SK-N-SH treated with all-trans-retinoic acid at 6 μM for 48 hours (cell line): ENCODE results near the gene NAGPA.

Experiments
- ATAC-seq: fragments of 200-7000 bp; cut with Tn5 transposase; 3 replicates; pipeline ENCODE4 v1.9.1; 2020; ENCODE audit warnings: mild to moderate bottlenecking, moderate library complexity
- ARNTL ChIP-seq: fragments of 450-650 bp; formaldehyde crosslinking; IDR thresholded peaks from 2 replicates; pipeline ENCODE4 v1.5.0; 2020; ENCODE audit warnings: low read depth, mild to moderate bottlenecking, moderate library complexity, borderline replicate concordance
- BACH2 ChIP-seq: fragments of 250-450 bp; sonication (Bioruptor Pico); IDR thresholded peaks from 2 replicates; pipeline ENCODE4 v1.9.0; 2021; ENCODE audit warnings: mild to moderate bottlenecking, borderline replicate concordance
- CSDC2 ChIP-seq: fragments of 250-450 bp; sonication (Bioruptor Pico); IDR thresholded peaks from 2 replicates; pipeline ENCODE4 v1.5.0; 2020; ENCODE audit warnings: mild to moderate bottlenecking, moderate library complexity
- ESRRG ChIP-seq: fragments of 250-450 bp; sonication (Bioruptor Pico); IDR thresholded peaks from 2 replicates; pipeline ENCODE4 v1.6.1; 2021; ENCODE audit warnings: mild to moderate bottlenecking
- GLIS3 ChIP-seq: fragments of 250-450 bp; sonication (Bioruptor Pico); IDR thresholded peaks from 2 replicates; pipeline ENCODE4 v1.5.0; 2020; ENCODE audit warnings: mild to moderate bottlenecking, moderate library complexity
- OSR1 ChIP-seq: fragments of 250-450 bp; sonication (Bioruptor Pico); IDR thresholded peaks from 2 replicates; pipeline ENCODE4 v1.8.0; 2022; ENCODE audit warnings: moderate library complexity, mild to moderate bottlenecking, inconsistent platforms
- SNAI2 ChIP-seq: fragments of 250-450 bp; sonication (Bioruptor Pico); IDR thresholded peaks from 2 replicates; pipeline ENCODE4 v1.5.0; 2020; ENCODE audit warnings: mild to moderate bottlenecking, moderate library complexity
- TOX ChIP-seq: fragments of 250-450 bp; sonication (Bioruptor Pico); IDR thresholded peaks from 2 replicates; pipeline ENCODE4 v1.8.0; 2021; ENCODE audit warnings: mild to moderate bottlenecking, moderate library complexity, borderline replicate concordance
- ZFP3 ChIP-seq: fragments of 250-450 bp; sonication (Bioruptor Pico); IDR thresholded peaks from 2 replicates; pipeline ENCODE4 v1.5.0; 2020; ENCODE audit warnings: mild to moderate bottlenecking, moderate library complexity
- ZFP30 ChIP-seq: fragments of 450-650 bp; formaldehyde crosslinking; IDR thresholded peaks from 2 replicates; pipeline ENCODE4 v1.5.0; 2022; ENCODE audit warnings: mild to moderate bottlenecking, moderate library complexity
- ZNF565 ChIP-seq: fragments of 450-650 bp; formaldehyde crosslinking; conservative IDR thresholded peaks from 2 replicates; pipeline ENCODE4 v1.5.0; 2020; ENCODE audit warnings: low read depth, mild to moderate bottlenecking, moderate library complexity
- ZNF70 ChIP-seq: fragments of 450-650 bp; formaldehyde crosslinking; IDR thresholded peaks from 2 replicates; pipeline ENCODE4 v1.5.0; 2020; ENCODE audit warnings: mild to moderate bottlenecking, moderate library complexity
- ZNF8 ChIP-seq: fragments of 450-650 bp; formaldehyde crosslinking; IDR thresholded peaks from 2 replicates; pipeline ENCODE4 v1.5.0; 2020; ENCODE audit warnings: mild to moderate bottlenecking, moderate library complexity
- TF ChIP-seq, protein P1 (sequence below): fragments of 250-450 bp; sonication (Bioruptor Pico); IDR thresholded peaks from 2 replicates; pipeline ENCODE4 v1.5.1; 2020; ENCODE audit warnings: low read depth, mild to moderate bottlenecking, moderate library complexity
- TF ChIP-seq, protein P2 (sequence below): fragments of 250-450 bp; sonication (Bioruptor Pico); IDR thresholded peaks from 2 replicates; pipeline ENCODE4 v1.8.0; 2020; ENCODE audit warnings: mild to moderate bottlenecking, moderate library complexity, borderline replicate concordance
- TF ChIP-seq, protein P3 (sequence below): fragments of 250-450 bp; sonication (Bioruptor Pico); IDR thresholded peaks from 2 replicates; pipeline ENCODE4 v1.5.0; 2020; ENCODE audit warnings: mild to moderate bottlenecking, moderate library complexity
- TF ChIP-seq, protein P4 (sequence below): fragments of 250-450 bp; sonication (Bioruptor Pico); IDR thresholded peaks from 2 replicates; pipeline ENCODE4 v1.8.0; 2021; ENCODE audit warnings: low read depth, mild to moderate bottlenecking, moderate library complexity, borderline replicate concordance
- TF ChIP-seq, protein P5 (sequence below): fragments of 250-450 bp; sonication (Bioruptor Pico); IDR thresholded peaks from 2 replicates; pipeline ENCODE4 v1.5.1; 2021; ENCODE audit warnings: mild to moderate bottlenecking, moderate library complexity

The NAGPA gene

DNA sequence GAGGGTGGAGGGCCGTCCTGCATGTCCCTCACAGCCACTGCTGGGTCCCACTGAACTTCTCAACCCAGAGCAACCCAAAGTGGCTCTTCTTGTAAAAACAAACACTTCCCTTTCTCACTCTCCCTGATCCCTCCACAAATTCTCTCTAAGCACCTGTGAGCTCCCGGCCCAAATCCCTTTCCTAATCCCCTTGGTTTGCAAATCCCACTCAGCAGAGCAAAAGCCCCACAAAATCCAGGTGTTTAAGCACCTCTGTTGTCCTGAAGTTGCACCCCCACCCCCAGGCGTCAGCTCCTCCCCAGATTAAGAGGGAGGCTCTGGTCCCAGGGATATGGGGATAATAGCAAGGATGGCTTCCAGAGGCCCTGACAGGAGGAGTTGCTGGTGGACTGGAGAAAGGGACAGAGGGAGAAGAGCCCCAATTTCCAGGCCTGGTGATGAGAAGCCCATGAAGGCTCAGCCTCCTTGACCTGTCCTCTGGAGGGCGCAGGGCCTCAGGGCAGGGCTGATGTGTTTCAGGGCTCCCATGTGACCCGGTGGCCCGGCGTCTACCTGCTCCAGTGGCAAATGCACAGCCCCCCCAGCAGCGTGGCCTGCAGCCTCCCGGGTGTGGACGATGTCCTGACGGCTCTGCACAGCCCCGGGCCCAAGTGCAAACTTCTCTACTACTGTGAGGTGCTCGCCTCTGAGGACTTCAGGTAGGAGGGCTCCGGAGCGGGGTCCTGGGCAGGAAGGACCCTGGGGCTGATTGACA, 23.0 kb downstream of the NAGPA start:
- TF ChIP-seq, protein P1, sequence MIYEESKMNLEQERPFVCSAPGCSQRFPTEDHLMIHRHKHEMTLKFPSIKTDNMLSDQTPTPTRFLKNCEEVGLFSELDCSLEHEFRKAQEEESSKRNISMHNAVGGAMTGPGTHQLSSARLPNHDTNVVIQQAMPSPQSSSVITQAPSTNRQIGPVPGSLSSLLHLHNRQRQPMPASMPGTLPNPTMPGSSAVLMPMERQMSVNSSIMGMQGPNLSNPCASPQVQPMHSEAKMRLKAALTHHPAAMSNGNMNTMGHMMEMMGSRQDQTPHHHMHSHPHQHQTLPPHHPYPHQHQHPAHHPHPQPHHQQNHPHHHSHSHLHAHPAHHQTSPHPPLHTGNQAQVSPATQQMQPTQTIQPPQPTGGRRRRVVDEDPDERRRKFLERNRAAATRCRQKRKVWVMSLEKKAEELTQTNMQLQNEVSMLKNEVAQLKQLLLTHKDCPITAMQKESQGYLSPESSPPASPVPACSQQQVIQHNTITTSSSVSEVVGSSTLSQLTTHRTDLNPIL, result no peak
- TF ChIP-seq ESRRG (CRISPR knock-in tag) (no peak), ZNF565 (CRISPR knock-in tag) (no peak), ZFP30 (CRISPR knock-in tag) (no peak), GLIS3 (CRISPR knock-in tag) (no peak)
- ATAC-seq, result peak; percentile 16; the same call in 1 of the 3 replicates

DNA sequence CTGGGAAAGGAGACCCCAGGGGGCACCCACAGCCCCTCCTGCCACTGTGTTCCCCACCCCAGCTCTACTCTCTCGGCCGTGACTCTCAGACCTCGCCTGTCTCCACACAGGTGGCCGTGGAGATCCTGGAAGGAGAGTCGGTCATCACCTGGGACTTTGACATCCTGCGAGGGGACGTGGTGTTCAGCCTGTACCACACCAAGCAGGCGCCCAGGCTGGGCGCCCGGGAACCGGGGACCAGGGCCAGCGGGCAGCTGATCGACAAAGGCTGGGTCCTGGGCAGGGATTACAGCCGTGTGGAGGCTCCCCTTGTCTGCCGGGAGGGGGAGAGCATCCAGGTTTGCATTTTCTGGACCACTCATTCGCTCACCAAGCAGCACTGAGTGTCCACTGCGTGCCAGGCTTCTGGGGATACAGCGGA, 25.4 kb downstream of the NAGPA start:
- TF ChIP-seq GLIS3 (CRISPR knock-in tag) (no peak), TOX (CRISPR knock-in tag) (no peak)
- TF ChIP-seq, protein P1, result no peak
- TF ChIP-seq, all 23 proteins: peak for 0
- ATAC-seq, result no peak; the same call in 1 of the 3 replicates

DNA sequence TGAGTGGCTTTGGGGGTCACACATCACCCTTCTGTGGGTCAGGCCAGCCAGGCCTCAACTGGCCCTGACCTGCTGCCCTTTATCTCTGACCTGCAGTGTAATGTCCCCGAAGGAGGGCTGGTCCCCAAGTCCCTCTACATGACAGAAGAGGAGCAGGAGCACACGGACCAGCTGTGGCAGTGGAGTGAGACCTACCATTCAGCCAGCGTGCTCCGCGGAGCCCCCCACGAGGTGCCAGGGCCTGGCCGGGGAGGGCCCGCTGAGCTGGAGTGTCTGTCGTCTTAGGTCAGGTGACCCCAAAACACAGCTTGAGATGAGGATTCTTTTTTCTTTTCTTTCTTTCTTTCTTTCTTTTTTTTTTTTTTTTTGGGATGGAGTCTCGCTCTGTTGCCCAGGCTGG, 26.5 kb downstream of the NAGPA start:
- TF ChIP-seq ARNTL (CRISPR knock-in tag) (no peak), ZNF8 (CRISPR knock-in tag) (no peak), CSDC2 (CRISPR knock-in tag) (no peak), OSR1 (CRISPR knock-in tag) (no peak), ZNF70 (no peak), ZFP3 (no peak), TOX (CRISPR knock-in tag) (no peak), BACH2 (CRISPR knock-in tag) (no peak), ESRRG (CRISPR knock-in tag) (no peak), SNAI2 (no peak), ZFP30 (CRISPR knock-in tag) (no peak)
- TF ChIP-seq, protein P2, sequence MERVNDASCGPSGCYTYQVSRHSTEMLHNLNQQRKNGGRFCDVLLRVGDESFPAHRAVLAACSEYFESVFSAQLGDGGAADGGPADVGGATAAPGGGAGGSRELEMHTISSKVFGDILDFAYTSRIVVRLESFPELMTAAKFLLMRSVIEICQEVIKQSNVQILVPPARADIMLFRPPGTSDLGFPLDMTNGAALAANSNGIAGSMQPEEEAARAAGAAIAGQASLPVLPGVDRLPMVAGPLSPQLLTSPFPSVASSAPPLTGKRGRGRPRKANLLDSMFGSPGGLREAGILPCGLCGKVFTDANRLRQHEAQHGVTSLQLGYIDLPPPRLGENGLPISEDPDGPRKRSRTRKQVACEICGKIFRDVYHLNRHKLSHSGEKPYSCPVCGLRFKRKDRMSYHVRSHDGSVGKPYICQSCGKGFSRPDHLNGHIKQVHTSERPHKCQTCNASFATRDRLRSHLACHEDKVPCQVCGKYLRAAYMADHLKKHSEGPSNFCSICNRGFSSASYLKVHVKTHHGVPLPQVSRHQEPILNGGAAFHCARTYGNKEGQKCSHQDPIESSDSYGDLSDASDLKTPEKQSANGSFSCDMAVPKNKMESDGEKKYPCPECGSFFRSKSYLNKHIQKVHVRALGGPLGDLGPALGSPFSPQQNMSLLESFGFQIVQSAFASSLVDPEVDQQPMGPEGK (CRISPR knock-in tag), result no peak
- TF ChIP-seq, protein P3, sequence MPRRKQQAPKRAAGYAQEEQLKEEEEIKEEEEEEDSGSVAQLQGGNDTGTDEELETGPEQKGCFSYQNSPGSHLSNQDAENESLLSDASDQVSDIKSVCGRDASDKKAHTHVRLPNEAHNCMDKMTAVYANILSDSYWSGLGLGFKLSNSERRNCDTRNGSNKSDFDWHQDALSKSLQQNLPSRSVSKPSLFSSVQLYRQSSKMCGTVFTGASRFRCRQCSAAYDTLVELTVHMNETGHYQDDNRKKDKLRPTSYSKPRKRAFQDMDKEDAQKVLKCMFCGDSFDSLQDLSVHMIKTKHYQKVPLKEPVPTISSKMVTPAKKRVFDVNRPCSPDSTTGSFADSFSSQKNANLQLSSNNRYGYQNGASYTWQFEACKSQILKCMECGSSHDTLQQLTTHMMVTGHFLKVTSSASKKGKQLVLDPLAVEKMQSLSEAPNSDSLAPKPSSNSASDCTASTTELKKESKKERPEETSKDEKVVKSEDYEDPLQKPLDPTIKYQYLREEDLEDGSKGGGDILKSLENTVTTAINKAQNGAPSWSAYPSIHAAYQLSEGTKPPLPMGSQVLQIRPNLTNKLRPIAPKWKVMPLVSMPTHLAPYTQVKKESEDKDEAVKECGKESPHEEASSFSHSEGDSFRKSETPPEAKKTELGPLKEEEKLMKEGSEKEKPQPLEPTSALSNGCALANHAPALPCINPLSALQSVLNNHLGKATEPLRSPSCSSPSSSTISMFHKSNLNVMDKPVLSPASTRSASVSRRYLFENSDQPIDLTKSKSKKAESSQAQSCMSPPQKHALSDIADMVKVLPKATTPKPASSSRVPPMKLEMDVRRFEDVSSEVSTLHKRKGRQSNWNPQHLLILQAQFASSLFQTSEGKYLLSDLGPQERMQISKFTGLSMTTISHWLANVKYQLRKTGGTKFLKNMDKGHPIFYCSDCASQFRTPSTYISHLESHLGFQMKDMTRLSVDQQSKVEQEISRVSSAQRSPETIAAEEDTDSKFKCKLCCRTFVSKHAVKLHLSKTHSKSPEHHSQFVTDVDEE (CRISPR knock-in tag), result no peak
- TF ChIP-seq, protein P4, sequence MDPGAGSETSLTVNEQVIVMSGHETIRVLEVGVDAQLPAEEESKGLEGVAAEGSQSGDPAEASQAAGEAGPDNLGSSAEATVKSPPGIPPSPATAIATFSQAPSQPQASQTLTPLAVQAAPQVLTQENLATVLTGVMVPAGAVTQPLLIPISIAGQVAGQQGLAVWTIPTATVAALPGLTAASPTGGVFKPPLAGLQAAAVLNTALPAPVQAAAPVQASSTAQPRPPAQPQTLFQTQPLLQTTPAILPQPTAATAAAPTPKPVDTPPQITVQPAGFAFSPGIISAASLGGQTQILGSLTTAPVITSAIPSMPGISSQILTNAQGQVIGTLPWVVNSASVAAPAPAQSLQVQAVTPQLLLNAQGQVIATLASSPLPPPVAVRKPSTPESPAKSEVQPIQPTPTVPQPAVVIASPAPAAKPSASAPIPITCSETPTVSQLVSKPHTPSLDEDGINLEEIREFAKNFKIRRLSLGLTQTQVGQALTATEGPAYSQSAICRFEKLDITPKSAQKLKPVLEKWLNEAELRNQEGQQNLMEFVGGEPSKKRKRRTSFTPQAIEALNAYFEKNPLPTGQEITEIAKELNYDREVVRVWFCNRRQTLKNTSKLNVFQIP (CRISPR knock-in tag), result no peak
- TF ChIP-seq, protein P1, result no peak
- TF ChIP-seq, protein P5, sequence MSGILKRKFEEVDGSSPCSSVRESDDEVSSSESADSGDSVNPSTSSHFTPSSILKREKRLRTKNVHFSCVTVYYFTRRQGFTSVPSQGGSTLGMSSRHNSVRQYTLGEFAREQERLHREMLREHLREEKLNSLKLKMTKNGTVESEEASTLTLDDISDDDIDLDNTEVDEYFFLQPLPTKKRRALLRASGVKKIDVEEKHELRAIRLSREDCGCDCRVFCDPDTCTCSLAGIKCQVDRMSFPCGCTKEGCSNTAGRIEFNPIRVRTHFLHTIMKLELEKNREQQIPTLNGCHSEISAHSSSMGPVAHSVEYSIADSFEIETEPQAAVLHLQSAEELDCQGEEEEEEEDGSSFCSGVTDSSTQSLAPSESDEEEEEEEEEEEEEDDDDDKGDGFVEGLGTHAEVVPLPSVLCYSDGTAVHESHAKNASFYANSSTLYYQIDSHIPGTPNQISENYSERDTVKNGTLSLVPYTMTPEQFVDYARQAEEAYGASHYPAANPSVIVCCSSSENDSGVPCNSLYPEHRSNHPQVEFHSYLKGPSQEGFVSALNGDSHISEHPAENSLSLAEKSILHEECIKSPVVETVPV (CRISPR knock-in tag), result no peak
- ATAC-seq, result no peak
